ENCODE results near the gene EBF3. TPM values are rescaled to one million over a fixed set of nuclear protein-coding genes. Genes with fewer than 3 reads are reported as not detected.

The EBF3 gene
- polyA plus RNA-seq, 5 donors: 1.3 to 4.1 (median 1.7) TPM

DNA sequence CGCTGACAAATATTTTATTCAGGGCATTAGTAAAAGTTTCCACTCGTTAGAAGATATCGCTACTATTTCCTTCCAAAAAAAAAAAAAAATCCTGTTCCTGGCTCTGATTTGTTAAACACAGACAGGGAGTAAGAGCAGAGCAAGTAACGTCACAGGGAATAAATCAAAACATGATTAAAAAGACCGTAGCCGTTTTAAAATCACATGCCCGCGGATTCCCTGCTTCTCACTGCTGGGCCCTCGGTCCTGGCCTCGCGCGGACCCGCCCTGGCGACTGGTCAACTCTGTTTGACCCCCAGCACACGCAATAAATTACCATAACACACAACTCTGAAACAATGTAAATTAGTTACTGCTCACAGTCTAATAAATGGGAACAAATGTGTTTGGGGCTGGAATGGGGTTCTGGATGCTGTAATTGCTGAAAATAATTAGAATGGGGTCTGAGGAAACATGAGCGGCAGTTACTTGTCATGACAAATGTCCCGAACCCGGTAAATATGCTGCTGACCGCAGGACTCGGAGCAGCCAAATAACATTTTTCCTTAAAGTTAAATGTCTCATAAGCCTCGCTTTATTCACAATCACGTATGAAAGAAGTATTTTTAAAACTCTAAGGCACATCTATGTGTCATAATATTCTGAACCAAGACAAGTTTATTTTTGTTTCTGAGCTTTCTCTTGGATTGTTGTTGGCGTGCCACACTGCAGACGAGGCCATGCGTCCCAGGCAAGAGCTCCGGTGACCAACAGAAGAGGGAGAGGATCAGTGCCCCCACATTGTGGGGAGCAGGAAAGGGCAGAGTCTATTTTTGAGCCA, 17.9 kb downstream of the EBF3 start:
- DNase-seq: no peak

DNA sequence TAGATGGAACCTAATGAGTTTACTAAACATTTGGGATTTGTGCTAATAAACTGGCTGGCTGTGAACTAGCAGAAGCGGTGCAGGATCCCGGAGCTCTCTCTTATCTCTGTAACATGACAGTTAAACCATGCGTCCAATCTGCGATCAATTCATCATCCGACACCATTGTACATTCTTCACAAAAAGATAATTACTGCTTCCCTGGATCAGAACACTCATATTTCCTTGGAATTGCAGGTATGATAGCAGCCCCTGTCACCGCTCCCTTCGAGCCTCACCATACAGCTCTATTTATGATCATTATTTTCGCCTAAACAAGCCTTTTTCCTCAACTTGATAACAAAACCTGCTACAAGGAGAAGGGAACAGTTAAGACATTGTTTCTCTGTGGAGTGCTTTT, 18.5 kb downstream of the EBF3 start:
- no peak for DNase-seq

DNA sequence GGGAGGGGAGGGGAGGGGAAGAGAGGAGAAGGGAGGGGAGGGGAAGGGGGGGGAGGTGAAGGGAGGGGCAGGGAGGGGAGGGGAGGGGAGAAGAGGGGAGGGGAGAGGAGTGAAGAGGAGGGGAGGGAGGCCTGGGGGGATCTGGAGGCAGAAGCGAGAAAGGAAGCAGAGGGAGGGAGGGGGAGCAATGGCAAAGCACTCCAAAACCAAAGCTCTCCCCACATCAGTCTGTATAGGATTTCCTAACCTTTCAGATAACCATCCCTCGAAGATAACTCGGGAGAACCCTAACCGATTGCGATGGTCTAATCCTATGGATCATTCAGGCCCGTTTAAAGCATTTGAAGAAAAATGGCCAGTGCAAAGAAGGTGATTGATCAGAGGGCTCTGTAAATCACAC, 19.0 kb downstream of the EBF3 start:
- no peak for DNase-seq

DNA sequence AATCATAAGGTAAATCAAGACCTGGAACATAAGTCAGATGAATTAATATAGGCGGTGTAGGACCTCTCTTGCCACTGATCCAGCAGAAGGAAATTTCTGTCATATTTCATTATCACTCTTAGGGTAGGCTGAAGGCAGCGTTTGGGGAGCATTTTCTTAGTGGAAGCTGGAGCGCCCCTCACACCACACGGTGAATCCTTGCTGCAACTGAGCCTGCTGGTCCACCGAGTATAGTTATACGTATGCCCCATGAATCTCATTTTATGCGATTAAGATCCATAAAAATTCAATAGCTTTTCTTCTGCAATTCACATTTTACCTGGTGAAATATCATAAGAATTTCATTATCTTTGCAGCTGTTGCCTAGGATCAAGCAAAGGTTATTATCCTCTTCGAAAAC, 19.6 kb downstream of the EBF3 start:
- no peak for DNase-seq

DNA sequence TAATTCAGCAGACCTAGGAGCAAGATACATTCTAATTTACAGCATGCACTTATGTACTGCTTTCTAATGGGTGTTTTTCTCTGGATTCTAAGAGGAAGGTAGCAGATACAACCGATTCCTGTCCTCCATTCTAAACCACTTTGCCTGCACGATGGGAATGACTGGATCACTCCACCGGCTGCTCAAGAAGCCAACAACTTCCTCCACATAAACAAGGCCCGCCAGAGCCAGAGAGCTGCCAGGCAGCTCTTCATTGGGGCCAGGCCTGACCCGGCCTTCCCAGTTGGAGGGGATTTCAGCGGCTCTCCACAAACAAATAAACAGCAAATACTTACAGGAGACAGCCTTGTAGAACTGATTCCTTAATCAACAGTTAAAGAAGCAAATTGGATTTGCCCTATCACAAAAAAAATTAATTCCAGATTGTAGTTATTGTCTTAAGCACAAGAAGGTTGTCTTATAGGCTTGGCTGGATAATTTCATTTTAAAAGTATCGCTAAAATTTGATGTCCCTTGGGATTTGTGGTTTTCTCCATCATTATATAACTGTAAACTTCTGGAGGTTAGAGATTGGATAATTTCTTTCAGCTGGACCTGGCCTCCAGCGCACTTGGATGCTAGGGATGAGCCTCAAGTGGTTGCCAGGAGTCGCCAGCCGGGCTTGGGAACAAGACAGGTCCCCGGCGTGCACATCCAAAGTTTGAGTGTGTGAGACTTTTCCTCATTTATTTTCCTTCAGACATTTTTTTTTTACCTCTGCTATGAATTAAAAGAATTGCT, 20.9 kb downstream of the EBF3 start:
- no peak for DNase-seq

DNA sequence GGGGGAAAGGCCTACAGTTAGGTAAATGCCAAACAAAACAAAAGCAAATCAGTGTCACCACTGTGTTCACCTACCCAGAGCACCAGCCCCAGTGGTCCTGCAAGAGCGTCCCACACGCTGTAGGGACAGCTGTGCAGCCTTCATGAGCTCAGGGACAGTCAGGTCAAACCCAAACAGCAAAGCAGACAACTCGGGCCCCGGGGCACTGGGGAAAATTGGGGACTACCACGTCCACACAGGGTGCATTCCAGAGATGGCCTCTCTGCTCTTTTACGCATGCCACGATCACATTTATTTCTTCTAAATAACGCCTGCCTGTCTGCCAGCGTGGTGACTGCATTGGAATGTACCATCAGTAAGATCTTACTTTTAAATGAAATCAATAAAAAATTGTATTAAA, 21.7 kb downstream of the EBF3 start:
- DNase-seq: no peak

DNA sequence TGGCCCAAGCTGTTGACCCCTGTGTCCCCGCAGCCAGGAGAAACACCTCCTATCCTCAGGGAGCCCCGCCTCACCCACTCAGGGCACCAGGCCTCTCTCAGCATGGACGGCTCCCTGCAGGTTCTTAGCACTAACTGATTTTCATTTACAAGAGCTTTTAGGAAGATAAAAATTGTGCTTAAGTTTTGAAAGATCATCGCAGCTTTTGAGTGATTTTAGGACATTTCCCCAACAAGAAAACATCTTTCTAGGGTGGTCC, 22.1 kb downstream of the EBF3 start:
- no peak for DNase-seq

DNA sequence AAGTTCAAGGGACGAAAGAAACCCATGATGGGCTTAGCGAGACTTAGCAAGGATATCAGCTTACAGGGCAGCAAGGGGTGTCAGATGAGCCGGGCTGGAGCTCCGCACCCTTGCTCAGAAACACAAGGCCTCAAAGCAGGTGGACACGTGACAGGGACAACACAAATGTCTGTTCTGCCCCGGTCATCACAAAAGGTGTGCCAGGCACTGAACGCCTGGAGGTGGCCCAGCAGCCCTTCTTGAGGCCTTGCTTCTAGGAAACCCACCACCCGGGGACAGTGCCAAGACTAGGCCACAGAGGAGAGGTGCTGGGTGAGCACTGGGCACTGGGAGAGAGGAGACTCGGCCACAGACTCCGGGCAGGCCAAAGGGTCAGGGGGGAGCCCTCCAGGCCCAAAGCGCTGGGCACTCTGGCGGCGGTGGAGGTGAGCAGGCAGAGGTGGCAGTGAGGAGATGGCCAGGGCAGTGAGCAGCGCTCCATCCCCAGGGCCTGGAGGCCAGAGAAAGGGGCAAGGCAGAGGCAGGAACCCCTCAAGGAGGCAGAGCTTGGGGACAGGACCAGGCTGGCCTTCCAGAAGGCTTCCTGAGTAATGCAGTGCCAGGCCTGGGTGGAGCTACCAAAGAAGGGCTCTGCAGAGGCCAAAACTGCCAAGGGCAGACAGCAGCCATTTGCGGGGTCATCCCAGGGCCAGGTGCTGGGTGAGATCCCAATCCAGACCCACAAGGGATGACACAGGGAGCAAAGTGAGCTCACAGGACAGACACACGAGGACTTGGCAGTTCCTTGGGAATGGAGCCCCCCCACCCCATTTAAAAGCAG, 22.7 kb downstream of the EBF3 start:
- DNase-seq: no peak

DNA sequence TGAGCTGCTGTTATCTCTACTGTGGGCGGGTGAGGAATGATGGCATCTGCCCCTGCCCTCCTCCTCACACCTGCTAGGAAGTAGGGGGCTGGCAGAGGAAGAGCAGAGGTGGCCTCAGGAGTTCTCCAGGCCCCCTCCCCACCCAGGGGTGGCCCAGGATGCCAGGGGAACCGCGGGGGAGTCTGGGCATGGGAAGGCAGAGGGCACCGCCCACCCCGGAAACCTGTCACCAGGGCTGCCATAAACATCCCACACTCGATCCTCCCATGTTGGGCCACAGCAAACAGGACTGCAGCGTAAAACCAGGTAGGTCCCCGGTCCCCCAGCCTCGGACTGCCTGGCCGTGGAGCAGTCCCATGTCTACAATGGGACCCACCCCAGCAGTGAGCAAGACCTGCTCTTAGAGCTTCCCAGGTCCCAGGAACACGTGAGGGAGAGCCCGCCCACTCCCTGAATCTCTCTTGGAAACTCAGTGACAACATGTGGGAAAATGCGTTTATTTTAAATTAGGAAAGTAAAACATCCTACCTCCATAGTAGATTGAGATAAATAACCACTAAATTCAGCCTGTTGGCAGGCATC, 23.4 kb downstream of the EBF3 start:
- DNase-seq: no peak

DNA sequence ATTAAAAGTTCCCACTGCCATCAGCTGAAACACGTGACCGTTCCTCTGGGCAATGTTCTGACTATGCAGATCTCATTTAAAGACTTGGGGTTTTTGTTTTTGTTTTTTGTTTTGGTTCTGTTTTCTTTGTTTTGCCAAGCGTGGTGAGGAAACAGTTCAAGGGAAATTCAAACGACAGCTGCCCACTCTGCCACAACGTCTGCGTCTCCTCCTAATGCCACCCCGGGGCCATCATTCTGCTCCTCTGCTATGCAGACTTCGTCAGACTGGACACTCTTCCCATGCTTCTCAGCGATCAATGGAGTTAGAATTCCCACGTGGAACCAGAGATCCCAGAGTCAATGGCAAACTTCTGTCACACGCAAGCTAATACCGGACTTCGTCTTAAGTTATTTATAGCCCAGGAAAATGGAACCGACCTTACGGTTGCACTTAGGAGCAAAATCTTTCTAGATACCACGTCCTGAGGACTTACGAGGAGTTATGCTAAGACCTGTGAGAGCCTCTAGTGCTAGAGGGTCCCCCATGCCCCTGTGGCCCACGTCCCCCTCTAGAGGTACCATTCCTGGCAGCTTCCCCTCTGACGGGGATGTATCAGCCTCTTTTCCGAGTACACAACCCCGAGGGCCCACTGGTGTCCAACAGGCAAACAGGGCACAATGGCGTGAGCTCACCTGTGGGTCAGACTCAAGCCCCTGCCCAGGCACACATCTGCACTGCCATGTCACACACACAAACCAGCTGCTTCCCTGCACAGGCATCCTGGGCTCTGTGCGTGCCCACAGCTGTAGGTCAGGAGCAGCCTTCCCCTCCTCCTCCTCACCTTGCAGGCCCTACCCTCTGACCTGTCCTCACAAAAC, 24.4 kb downstream of the EBF3 start:
- no peak for DNase-seq

DNA sequence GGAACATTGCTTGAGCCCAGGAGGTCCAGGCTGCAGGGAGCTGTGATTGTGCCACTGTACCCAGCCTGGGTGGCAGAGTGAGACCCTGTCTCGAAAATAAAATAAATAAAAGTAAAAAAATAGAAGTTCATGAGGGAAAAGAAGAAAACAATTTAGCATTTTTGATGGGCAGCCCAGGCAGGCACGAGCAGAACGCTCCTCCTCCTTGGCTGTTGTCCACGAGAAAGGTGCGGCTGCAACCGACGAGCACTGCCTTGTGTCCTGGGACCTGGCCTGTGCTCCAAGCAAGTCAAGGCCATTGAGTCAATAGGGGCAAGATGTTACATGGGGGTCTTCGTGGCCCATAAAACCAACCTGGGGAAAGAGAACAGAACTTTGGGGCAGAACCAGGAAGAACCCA, 25.6 kb downstream of the EBF3 start:
- no peak for DNase-seq

DNA sequence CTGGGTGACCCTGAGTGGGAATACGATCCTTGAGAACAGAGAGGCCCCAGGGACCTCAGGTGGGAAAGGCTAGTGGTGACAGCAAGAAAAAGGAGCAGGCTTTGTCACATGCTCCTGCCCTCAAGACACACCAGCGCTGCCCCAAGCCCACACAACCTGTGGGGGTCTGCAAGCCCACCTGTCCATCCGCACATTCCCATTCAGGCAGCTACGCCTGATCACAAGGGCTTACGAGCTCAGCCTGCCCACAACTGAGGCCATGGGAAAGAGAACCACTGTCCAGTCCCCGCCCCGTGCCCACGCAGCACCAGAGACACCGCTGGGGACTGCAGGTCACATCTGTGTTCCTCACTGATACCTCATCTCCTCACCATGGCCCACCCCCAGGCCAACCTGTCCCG, 26.7 kb downstream of the EBF3 start:
- no peak for DNase-seq

DNA sequence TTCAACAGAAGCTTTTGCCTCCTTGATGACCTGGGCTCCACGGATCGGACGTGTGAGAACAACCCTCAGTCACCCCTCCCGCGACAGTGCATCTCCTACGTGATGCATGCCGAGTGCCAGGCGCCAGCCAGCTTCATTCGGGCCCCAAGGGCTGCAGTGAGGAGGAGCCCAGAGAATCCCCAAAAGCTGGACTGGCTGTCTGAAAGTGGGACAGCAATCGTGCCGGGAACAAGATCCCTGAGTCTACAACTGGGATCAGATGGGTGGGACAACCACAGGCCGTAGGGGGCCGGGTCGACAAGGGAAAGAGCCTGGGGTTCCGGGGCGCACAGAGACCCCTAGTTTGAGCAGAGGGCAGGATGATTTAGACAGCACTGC, 27.2 kb downstream of the EBF3 start:
- DNase-seq: no peak

DNA sequence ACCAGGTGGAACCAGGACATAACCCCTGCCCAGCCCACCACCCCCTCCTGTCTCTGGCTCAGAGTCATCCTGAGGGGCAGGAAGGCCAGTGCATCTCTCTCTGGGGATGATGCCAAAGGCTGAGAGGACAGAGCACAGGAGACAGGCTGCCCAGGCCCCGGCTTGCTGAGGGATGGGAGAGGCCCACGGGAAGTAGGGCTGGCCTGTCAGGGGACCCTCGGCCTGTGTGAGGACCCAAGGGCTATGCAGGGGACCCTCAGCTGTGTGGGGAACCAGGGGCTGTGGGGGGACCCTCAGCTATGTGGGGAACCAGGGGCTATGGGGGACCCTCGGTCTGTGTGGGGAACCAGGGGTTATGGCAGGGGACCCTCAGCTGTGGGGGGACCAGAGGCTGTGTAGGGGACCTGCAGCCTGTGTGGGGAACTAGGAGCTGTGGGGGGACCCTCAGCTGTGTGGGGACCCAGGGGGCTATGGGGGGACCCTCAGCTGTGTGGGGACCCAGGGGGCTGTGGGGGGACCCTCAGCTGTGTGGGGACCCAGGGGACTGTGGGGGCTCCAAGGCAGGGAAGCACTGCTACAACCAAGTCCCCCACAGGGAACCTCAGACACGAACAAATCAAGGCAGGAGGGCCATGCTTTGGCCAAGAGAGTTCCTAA, 27.7 kb downstream of the EBF3 start:
- DNase-seq: no peak

DNA sequence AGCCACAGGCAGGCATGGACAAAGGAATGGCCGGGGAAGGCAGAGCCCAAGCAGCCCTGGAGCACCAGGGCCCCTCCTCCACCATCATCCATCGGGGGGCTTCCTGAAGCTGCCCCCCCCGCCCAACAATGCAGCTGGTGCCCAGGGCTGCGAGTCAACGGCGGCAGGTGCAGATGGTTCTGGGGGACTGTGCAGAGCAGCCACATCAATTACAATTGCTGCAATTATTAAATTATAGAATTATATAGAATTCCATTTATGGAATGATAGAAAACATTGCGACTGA, 28.3 kb downstream of the EBF3 start:
- no peak for DNase-seq

DNA sequence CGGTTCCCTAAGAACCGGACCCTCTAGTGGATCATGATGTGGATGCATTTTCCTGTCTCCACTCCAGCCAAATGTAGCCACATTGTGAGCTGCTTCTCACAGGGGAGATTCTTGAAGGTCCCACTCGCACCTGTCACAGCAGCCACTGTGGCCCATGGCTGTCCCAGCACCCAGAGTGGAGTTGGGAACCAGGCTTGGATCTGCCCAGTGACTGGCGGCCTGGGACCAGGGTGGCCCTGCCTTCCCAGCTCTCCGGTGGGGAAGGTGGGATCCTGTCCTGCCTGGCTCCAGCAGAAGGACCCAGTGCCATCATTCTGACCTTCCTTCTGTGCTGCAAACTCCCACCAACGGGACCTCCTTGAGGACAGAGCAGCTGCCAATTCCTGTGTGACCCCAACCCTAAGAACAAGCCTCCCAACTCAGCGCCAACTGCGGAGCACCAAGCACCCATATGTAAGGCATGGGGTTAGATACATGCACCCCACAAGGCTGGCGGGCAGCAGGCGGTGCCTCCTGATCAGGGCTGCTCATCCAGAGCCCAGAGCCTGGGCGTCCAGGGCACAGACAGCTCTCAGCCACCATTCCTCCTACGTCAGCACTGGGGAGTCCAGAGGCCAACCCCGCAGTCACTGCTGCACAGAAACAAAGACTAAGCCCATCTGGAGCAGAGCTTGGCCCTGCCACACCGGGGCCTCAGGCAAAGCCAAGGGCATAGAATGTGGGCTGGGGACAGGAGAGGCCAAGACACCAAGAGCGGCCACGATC, 28.8 kb downstream of the EBF3 start:
- DNase-seq: no peak

DNA sequence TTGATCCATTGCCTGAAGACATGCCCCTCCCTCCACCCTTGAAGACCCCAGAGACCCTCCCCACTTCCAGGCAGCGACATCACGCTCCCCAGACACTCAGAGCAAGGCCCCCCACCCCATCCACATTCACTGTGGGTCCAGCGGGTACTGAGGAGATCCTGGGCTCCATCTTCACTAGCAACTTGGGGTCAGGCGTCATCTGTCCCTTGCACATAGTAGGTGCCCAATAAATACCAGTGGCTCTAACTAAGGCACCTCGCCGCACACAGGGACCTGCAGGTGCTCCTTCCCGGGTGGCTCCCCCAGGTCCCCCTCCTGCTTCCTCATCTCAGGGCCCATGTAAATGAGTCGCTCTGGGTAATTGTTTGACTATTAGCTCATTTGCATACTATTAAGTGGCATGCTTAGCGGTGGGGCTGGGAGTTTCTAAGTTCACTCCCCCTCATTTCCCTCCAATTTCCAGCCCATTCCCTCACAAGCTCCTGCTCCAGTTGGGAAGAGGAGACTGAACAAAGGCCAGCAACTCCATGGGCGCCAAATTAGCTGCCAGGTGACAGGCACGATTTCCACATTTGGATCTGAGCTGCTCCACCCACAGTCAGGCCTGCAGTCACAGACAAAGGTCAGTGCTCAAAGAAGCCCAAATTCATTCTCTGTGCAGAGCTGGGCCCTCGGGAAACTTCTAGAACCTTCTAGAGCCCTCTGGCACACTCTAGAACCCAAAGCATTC, 29.7 kb downstream of the EBF3 start:
- no peak for DNase-seq

DNA sequence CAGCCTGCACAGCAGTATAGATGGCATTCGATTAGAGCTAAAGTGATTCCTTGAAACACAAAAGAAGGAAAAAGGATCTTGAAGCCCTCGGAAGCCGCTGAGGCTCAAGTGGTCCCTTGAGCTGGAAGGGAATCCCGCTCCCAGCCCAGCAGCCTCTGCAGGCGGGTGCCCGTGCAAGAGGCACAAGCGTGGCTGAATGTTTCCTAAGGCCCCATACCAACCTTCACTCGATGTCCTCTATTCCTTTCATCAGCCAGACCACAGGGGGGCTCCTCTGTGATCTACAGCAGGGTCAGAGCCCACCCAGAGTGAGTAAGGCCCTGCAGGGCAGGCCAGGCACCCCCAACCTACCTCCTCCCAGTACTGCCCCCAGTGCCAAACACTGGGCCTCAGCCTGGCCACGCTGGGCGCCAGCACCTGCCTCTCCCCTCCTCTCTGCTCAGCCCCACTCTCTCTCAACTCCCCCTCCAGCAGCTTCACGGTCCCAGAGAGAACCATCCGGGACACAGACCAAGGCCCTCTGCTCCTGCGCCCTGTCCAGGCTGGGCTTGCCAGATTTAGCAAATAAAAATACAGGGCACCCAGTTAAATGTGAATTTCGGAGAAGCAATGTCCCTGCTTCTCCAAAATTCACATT, 30.5 kb downstream of the EBF3 start:
- no peak for DNase-seq

DNA sequence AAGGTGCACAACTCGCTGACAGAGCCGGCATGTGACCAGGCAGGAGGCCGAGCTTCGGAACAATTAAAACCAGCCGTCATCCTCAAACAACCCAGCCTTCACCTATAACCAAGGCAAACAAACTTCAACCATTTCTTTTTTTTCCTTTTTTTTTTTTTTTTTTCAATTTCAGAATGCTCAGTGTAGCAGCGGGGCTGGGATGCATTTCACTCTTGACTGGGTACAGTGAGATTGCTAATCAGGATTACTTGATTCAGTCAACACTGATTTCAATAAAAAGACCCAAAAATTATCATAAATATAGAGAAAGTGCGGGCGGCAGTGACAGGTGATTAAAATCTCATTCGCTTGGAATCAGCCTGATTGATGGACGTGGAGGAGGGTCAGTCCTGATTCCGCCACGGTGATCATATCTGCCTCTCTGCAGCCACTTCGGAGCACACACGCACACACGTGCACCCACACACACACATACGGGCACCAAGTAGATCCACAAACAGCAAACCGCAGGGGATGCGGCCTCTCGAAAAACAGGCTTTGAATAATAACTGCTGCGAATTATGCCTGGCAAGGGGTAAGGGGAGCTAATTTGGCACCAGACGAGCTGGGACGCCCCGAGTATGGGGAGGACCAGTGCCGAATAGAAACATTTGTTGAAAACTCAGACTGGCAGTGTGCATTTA, 31.2 kb downstream of the EBF3 start:
- no peak for DNase-seq

Data from right lung (tissue), 5 donors.